Peyer's patch (tissue), 4 donors: Measurements from ENCODE around the gene NT5DC3.

Experiments
- POLR2A ChIP-seq, 2 donors: fragments of 450-650 bp; IDR thresholded peaks; one replicate each; pipeline ENCODE4 v1.5.1; 2017; ENCODE audit warnings: antibody characterized with exemption in 2 of 2, mild to moderate bottlenecking in 2 of 2, moderate library complexity in 2 of 2
- TF ChIP-seq, protein P1 (sequence below), 6 experiments: fragments of 450-650 bp in 4 of 6; fragments of 200-600 bp in 2 of 6; sonication (generic) in 1 of 6; IDR thresholded peaks; one replicate each; pipeline ENCODE4 v1.5.1; 2017 to 2019; ENCODE audit warnings: antibody characterized with exemption in 6 of 6, mild to moderate bottlenecking in 3 of 6, moderate library complexity in 1 of 6

DNA sequence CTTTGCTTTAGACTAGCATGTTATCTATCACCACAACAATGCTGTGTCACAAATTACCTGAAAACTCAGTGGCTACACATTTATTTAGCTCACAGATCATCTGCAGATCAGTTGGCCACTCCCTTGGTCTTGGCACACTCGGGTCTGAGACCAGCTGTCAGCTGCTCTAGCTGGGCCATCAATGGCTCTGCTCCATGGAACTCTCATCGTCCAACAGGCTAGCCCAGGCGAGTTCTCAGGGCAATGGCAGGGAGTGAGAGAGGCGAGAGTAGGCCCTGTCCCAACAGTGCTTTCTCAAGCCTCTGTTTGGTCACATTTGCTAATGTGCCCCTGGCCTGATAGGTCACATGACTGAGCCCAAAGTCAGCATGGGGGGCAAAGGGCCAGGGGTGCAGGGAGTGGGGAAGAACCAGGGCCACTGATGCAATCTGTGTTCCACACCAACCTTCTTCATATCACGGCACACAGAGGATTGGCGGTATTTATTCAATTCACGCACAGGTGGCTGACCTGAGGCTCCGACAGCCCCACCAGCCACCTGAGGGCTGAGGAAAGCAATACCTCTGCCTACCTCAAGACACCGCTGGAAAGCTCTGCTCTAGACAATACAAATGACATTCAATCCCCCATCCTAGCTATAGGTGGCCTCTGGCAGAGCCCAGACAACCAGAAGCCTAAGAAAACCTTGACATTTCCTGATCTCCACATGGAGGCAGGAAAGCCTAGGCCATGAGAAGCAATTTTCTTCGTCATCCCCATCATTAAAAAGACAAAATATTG lies 82.5 kb downstream of the NT5DC3 start:
- TF ChIP-seq, protein P1, sequence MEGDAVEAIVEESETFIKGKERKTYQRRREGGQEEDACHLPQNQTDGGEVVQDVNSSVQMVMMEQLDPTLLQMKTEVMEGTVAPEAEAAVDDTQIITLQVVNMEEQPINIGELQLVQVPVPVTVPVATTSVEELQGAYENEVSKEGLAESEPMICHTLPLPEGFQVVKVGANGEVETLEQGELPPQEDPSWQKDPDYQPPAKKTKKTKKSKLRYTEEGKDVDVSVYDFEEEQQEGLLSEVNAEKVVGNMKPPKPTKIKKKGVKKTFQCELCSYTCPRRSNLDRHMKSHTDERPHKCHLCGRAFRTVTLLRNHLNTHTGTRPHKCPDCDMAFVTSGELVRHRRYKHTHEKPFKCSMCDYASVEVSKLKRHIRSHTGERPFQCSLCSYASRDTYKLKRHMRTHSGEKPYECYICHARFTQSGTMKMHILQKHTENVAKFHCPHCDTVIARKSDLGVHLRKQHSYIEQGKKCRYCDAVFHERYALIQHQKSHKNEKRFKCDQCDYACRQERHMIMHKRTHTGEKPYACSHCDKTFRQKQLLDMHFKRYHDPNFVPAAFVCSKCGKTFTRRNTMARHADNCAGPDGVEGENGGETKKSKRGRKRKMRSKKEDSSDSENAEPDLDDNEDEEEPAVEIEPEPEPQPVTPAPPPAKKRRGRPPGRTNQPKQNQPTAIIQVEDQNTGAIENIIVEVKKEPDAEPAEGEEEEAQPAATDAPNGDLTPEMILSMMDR (IDR thresholded peaks at IDR 0.05), result no peak
- no peak for TF ChIP-seq POLR2A (IDR thresholded peaks at IDR 0.05)
